GM12878 (cell line): ENCODE measurements around the gene MRPL34. TPM values are rescaled to one million over a fixed set of nuclear protein-coding genes. Genes with fewer than 3 reads are reported as not detected.

ENCODE experiments used
- BMI1 ChIP-seq: fragments of 450-650 bp; IDR thresholded peaks from 2 replicates; pipeline ENCODE4 v1.6.1; 2016; ENCODE audit warnings: mild to moderate bottlenecking, moderate library complexity, borderline replicate concordance
- CHD2 ChIP-seq: IDR thresholded peaks from 2 replicates; pipeline ENCODE4 v1.6.1; 2011; ENCODE audit warnings: low read depth, low read length, improper control_type of control experiment, borderline replicate concordance
- EP300 ChIP-seq, 2 experiments: fragments of 150-350 bp in 1 of 2; IDR thresholded peaks; 2 replicates each; pipeline ENCODE4 v1.6.1; 2011 to 2012; ENCODE audit warnings: low read depth in 2 of 2, low read length in 2 of 2, borderline replicate concordance in 1 of 2, improper control_type of control experiment in 1 of 2, inconsistent platforms in 1 of 2; ENCODE audit not compliant: control insufficient read depth in 1 of 2
- NR2F1 ChIP-seq: fragments of 450-650 bp; conservative IDR thresholded peaks from 2 replicates; pipeline ENCODE4 v1.6.1; 2017; ENCODE audit warnings: mild to moderate bottlenecking
- PAX5 ChIP-seq: IDR thresholded peaks from 2 replicates; pipeline ENCODE4 v1.6.1; 2011; ENCODE audit warnings: low read depth, low read length, borderline replicate concordance
- RUNX3 ChIP-seq: IDR thresholded peaks from 2 replicates; pipeline ENCODE4 v1.6.1; 2012; ENCODE audit warnings: low read length, inconsistent platforms
- TARDBP ChIP-seq: IDR thresholded peaks from 2 replicates; pipeline ENCODE4 v1.6.1; 2016; ENCODE audit warnings: borderline replicate concordance
- TBL1XR1 ChIP-seq: IDR thresholded peaks from 2 replicates; pipeline ENCODE4 v1.6.1; 2012; ENCODE audit warnings: low read depth, low read length, improper control_type of control experiment
- polyA plus RNA-seq, 11 experiments: library from polyadenylated mRNA; depleted of rRNA in 4 of 11; unstranded in 6 of 11; stranded (reverse) in 5 of 11; fragments of >200 nt; fragmentation: Nextera tagmentation in 4 of 11; fragmentation: Illumina TruSeq in 1 of 11; extraction: Ambion mirVana in 4 of 11; extraction: Trizol in 1 of 11; gene quantifications; 1 replicate in 1 of 11; 2 replicates in 10 of 11; pipeline versions ENCODE4 v1.2.1 to v1.2.3, GENCODE V29; 2011 to 2016; ENCODE audit warnings: inconsistent platforms in 2 of 11, missing spikeins in 2 of 11, low read depth in 1 of 11
- total RNA-seq, 4 experiments: library from RNA; depleted of rRNA in 3 of 4; stranded (reverse); fragments of >200 nt in 3 of 4; fragmentation: Illumina TruSeq in 1 of 4; extraction: Trizol in 1 of 4; gene quantifications; 2 replicates each; pipeline versions ENCODE4 v1.2.1 to v1.2.3, GENCODE V29; 2013 to 2021
- TF ChIP-seq, protein P1 (sequence below): fragments of 450-650 bp; formaldehyde crosslinking; IDR thresholded peaks from 2 replicates; pipeline ENCODE4 v1.5.0; 2022; ENCODE audit warnings: mild to moderate bottlenecking, missing genetic modification characterization
- TF ChIP-seq, protein P2 (sequence below): IDR thresholded peaks from 2 replicates; pipeline ENCODE4 v1.6.1; 2012; ENCODE audit warnings: mild to moderate bottlenecking, low read depth, low read length
- TF ChIP-seq, protein P3 (sequence below): IDR thresholded peaks from 2 replicates; pipeline ENCODE4 v1.6.1; 2011; ENCODE audit warnings: borderline replicate concordance, low read depth, mild to moderate bottlenecking, moderate library complexity, low read length; ENCODE audit not compliant: insufficient read depth, poor library complexity, severe bottlenecking
- TF ChIP-seq, protein P4 (sequence below): fragments of 150-350 bp; IDR thresholded peaks from 2 replicates; pipeline ENCODE4 v1.6.1; 2014; ENCODE audit warnings: mild to moderate bottlenecking, low read depth, low read length
- TF ChIP-seq, protein P5 (sequence below): fragments of 450-650 bp; conservative IDR thresholded peaks from 2 replicates; pipeline ENCODE4 v1.6.1; 2017; ENCODE audit warnings: mild to moderate bottlenecking, moderate library complexity

Gene MRPL34
- total and polyA plus RNA-seq, 10 of the 15 experiments (the other 5 are each of a cell fraction or from before 2014, with no cell fraction given), result 8.6 to 198 (median 78.6) TPM

DNA sequence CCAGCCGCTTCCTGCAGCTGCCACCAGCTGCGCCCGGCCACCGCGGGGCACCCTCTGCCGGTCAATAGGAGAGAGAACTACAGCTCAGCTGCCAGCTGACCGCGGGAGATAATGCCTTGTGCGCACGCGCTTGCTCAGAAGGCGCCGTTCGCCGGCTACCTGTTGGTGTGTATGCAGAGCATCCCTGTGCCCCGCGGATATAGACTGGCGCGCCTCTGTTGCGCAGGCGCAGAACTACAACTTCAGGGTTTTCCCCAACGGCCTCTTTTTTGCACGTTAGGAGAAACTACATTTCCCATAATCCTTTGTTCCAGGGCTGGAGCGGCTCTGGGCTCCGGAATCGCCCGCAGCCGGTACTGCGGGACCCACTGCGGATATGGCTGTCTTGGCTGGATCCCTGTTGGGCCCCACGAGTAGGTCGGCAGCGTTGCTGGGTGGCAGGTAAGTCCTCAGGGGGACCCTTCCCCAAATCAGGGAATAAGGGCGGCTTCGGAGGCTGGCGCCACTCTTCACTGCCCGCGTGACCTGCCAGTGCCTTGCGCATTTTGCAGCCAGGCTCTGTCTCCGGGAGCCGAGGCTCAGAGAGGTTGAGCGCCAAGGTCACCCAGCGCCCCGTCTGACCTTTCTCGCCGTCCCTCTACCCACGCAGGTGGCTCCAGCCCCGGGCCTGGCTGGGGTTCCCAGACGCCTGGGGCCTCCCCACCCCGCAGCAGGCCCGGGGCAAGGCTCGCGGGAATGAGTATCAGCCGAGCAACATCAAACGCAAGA is at the start of gene MRPL34 (continued):
- TF ChIP-seq, protein P1, sequence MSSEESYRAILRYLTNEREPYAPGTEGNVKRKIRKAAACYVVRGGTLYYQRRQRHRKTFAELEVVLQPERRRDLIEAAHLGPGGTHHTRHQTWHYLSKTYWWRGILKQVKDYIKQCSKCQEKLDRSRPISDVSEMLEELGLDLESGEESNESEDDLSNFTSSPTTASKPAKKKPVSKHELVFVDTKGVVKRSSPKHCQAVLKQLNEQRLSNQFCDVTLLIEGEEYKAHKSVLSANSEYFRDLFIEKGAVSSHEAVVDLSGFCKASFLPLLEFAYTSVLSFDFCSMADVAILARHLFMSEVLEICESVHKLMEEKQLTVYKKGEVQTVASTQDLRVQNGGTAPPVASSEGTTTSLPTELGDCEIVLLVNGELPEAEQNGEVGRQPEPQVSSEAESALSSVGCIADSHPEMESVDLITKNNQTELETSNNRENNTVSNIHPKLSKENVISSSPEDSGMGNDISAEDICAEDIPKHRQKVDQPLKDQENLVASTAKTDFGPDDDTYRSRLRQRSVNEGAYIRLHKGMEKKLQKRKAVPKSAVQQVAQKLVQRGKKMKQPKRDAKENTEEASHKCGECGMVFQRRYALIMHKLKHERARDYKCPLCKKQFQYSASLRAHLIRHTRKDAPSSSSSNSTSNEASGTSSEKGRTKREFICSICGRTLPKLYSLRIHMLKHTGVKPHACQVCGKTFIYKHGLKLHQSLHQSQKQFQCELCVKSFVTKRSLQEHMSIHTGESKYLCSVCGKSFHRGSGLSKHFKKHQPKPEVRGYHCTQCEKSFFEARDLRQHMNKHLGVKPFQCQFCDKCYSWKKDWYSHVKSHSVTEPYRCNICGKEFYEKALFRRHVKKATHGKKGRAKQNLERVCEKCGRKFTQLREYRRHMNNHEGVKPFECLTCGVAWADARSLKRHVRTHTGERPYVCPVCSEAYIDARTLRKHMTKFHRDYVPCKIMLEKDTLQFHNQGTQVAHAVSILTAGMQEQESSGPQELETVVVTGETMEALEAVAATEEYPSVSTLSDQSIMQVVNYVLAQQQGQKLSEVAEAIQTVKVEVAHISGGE (CRISPR knock-in tag), result no peak
- no peak for TF ChIP-seq TARDBP
- TF ChIP-seq, protein P2, sequence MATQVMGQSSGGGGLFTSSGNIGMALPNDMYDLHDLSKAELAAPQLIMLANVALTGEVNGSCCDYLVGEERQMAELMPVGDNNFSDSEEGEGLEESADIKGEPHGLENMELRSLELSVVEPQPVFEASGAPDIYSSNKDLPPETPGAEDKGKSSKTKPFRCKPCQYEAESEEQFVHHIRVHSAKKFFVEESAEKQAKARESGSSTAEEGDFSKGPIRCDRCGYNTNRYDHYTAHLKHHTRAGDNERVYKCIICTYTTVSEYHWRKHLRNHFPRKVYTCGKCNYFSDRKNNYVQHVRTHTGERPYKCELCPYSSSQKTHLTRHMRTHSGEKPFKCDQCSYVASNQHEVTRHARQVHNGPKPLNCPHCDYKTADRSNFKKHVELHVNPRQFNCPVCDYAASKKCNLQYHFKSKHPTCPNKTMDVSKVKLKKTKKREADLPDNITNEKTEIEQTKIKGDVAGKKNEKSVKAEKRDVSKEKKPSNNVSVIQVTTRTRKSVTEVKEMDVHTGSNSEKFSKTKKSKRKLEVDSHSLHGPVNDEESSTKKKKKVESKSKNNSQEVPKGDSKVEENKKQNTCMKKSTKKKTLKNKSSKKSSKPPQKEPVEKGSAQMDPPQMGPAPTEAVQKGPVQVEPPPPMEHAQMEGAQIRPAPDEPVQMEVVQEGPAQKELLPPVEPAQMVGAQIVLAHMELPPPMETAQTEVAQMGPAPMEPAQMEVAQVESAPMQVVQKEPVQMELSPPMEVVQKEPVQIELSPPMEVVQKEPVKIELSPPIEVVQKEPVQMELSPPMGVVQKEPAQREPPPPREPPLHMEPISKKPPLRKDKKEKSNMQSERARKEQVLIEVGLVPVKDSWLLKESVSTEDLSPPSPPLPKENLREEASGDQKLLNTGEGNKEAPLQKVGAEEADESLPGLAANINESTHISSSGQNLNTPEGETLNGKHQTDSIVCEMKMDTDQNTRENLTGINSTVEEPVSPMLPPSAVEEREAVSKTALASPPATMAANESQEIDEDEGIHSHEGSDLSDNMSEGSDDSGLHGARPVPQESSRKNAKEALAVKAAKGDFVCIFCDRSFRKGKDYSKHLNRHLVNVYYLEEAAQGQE, result no peak
- no peak for TF ChIP-seq TBL1XR1
- TF ChIP-seq NR2F1, result peak; percentile 89
- TF ChIP-seq CHD2, result no peak
- TF ChIP-seq, protein P3, sequence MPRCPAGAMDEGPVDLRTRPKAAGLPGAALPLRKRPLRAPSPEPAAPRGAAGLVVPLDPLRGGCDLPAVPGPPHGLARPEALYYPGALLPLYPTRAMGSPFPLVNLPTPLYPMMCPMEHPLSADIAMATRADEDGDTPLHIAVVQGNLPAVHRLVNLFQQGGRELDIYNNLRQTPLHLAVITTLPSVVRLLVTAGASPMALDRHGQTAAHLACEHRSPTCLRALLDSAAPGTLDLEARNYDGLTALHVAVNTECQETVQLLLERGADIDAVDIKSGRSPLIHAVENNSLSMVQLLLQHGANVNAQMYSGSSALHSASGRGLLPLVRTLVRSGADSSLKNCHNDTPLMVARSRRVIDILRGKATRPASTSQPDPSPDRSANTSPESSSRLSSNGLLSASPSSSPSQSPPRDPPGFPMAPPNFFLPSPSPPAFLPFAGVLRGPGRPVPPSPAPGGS, result no peak
- TF ChIP-seq, protein P4, sequence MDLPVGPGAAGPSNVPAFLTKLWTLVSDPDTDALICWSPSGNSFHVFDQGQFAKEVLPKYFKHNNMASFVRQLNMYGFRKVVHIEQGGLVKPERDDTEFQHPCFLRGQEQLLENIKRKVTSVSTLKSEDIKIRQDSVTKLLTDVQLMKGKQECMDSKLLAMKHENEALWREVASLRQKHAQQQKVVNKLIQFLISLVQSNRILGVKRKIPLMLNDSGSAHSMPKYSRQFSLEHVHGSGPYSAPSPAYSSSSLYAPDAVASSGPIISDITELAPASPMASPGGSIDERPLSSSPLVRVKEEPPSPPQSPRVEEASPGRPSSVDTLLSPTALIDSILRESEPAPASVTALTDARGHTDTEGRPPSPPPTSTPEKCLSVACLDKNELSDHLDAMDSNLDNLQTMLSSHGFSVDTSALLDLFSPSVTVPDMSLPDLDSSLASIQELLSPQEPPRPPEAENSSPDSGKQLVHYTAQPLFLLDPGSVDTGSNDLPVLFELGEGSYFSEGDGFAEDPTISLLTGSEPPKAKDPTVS, result no peak
- TF ChIP-seq BMI1, result no peak
- 0 out of 2 replicates have a peak, but pooled peaks have one; percentile 56 for TF ChIP-seq RUNX3
- TF ChIP-seq, protein P5, sequence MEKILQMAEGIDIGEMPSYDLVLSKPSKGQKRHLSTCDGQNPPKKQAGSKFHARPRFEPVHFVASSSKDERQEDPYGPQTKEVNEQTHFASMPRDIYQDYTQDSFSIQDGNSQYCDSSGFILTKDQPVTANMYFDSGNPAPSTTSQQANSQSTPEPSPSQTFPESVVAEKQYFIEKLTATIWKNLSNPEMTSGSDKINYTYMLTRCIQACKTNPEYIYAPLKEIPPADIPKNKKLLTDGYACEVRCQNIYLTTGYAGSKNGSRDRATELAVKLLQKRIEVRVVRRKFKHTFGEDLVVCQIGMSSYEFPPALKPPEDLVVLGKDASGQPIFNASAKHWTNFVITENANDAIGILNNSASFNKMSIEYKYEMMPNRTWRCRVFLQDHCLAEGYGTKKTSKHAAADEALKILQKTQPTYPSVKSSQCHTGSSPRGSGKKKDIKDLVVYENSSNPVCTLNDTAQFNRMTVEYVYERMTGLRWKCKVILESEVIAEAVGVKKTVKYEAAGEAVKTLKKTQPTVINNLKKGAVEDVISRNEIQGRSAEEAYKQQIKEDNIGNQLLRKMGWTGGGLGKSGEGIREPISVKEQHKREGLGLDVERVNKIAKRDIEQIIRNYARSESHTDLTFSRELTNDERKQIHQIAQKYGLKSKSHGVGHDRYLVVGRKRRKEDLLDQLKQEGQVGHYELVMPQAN, result no peak; the same call in none of the 2 replicates
- TF ChIP-seq PAX5, result no peak; the same call in 1 of the 2 replicates
- no peak; a peak in 1 of 4 replicates for TF ChIP-seq EP300 (IDR thresholded peaks at IDR 0.05; ENCODE audit: borderline replicate concordance in 1 of 2, control insufficient read depth in 1 of 2, low read depth in 2 of 2, low read length in 2 of 2)
